Activated naive CD8-positive, alpha-beta T cell treated with anti-CD3 and anti-CD28 coated beads, Interleukin-2, amount 50 U/mL, for 16 hours (primary cell): Measurements from ENCODE around the gene RALY.

Experiments
- DNase-seq: peaks from one replicate; pipeline ENCODE4 v3.0.0-alpha.2; 2020; ENCODE audit warnings: low read depth, low spot score

Gene RALY

GRCh38 chr20:34076952-34077351, 83.2 kb downstream of the RALY start:
- DNase-seq, result no peak

GRCh38 chr20:34078540-34078939, 84.8 kb downstream of the RALY start:
- no peak for DNase-seq

GRCh38 chr20:34079818-34080217, 86.1 kb downstream of the RALY start:
- no peak for DNase-seq

DNA sequence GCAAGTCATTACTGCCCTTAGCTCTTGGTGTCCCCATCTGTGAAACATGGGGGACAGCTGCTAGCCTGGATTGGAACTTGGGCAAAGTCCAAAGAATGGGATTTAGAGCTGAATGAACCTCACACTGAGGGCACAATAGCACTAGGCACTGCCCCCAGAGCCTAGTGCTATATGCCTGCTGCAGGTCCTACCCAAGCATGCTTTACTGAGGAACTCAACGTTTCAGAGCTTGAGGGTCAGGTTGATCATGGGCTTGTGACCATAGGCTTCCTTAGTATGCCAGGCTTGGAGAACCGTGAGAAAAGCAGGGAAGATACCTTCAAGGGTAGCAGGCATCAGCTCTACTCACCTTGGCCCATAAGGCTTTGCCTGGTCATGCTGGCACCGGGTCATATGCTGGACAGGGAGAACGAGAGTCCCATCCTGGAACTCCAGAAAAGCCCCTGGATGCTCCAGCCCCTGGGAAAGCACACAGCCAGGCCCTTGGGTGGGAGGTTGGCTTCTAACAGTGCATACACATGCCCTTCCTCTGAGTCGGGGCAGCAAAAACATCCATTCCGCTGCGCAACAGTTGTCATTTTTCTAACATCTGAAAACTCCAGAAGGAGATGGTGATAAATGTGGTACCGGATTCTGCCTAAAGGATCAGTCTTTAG, 88.6 kb downstream of the RALY start:
- DNase-seq, result no peak

- DNase-seq, result no peak
Observed at GRCh38 chr20:34083137-34083536, 89.4 kb downstream of the RALY start.

GRCh38 chr20:34083781-34084180, 90.1 kb downstream of the RALY start:
- no peak for DNase-seq

DNA sequence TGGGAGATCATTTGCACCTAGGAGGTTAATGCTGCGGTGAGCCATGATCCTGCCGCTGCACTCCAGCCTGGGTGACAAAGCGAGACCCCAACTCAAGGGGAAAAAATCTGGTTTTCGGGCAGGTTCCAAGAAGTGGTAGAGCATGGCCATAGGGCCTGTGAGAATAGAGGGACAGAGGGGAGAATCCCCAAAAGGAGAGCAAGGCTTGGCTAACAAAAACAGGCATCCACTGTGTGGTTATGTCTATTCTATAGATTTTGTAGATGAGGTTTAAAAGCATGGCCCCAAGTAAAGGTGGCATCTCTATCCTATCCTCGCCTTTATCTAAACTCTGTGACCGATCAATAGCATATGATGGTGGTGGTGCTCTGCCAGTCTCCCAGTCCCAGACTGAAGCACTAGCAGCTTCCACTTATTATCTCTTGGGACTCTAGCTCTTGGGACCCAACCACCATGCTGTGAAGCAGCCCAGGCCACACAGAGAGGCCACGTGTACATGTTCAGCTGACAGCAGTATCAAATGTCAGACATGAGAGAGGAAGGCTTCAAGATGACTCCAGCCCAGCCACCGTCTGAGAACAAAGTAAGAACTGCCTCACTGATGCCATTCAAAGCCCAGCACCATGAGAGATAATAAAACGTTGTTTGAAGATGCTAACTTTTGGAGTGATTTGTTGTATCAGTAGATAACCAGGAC, 90.7 kb downstream of the RALY start:
- no peak for DNase-seq

GRCh38 chr20:34085544-34086040, 91.9 kb downstream of the RALY start:
- no peak for DNase-seq

- no peak for DNase-seq
Observed at GRCh38 chr20:34088305-34089174, 94.8 kb downstream of the RALY start.

- DNase-seq, result no peak
Observed at GRCh38 chr20:34089175-34089479, 95.4 kb downstream of the RALY start.

- no peak for DNase-seq
Observed at GRCh38 chr20:34089655-34090345, 96.1 kb downstream of the RALY start.

DNA sequence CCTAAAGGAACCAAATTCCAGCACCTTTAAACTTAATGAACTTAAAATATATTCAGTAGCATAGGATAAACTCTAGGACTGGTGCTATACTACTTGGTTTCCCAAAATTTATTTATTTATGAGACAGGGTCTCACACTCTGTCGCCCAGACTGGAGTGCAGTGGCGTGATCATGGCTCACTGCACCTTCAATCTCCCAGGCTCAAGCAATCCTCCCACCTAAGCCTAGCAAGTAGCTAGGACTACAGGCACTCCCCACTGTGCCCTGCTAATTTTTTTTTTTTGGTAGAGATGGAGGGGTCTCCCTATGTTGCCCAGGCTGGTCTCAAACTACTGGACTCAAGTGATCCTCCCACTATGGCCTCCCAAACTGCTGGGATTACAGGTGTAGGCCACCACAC, 96.9 kb downstream of the RALY start:
- DNase-seq, result no peak

- no peak for DNase-seq
Observed at GRCh38 chr20:34091637-34092200, 98.0 kb downstream of the RALY start.

DNA sequence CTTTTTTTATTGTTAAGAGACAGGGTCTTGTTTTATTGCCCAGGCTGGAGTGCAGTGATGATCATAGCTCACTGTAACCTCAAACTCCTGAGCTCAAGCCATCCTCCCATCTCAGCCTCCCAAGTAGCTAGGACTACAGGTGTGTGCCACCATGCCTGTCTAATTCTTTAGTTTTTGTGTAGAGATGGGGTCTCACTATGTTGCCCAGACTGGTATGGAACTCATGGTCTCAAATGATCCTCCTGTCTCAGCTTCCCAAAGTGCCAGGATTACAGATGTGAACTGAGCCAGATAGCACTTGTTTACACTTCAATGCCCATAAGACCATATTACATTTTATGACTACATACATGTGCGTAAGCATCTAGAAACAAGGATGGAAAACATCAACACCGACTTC, 100.2 kb downstream of the RALY start:
- no peak for DNase-seq

DNA sequence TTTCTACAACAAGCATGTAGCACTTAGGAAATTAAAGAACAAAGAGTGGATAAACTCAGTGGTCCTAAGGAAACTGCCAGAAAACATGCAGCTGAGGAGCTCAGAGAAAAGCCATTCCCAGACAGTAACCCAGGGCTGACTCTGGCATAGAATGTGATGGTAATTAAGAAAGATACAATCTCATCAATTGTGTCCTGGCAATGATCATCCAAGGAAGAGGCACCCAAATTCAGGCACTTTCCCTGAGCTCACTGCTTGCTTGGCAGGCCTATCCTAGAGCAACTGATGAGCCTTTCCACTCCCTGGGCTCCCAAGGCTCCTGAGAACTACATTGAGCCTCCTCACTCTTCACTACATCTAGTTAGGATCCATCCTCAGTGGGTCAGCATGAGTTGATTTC, 102.1 kb downstream of the RALY start:
- no peak for DNase-seq

DNA sequence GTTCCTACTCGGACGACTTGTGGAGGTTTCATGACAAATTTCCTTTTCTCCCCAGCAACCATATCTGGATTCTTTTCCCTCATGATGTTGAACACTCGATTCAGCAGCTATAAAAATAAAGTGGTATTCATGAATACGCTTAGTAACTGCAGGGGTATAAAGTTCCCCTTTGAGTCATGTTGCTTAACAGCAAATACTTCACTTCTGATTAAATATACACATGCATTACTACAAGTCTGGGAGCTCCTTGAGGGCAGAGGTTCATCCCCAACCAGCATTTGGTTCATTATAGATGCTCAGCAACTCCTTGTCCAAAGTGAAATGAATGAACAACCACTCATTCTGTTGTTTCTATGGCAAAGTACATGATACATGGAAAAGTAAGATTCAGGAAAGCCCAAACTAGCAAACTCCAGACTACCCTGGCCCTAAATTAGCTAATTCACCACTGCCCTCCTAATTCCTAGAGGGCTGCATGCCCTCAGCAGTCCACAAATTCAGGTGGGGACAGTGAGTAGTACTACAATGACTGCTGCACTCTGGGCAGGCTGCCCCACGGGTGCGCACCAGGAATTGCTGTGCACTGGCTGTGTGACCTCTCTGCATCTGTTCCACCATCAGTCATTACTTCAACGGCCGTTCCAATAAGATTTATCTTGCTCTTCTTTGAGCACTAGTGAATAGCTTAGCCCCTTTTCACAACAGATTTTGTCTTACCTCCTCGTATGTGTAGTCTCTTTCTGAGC, 103.2 kb downstream of the RALY start:
- no peak for DNase-seq

DNA sequence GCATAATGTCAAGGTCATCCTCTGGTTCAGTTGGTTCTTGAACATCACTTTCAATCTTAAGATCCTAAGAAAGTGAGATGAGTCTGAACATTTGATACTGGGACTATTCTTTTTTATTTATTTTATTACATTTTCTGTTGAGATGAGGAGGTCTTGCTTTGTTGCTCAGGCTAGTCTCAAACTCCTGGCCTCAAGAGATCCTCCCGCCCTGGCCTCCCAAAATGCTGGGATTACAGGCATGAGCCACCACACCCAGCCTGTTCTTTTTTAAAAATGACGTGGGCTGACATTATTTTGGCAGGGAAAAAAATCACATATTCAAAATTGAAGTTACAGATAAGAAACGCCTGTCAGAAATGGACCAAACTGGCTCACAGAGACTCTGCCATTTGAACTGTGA, 104.9 kb downstream of the RALY start:
- no peak for DNase-seq

- no peak for DNase-seq
Observed at GRCh38 chr20:34099675-34100074, 106.0 kb downstream of the RALY start.

DNA sequence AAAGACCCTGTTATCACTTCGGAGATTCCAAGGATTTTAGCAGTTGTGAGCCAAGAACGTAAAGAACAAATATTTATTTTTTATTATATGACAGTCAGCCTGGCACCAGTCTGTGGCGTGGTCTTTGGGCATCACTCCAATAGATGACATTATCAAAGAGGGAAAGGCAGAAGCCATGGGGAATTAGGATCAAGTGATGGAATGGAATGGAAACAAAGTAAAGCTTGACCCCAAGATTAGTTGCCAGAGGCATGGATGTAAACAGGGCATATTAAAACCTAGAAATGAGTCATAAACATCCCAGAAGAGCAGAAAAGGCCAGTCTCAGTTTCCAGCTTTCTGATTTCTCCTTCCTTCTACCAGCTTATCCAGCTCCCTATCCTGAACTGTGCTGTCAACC, 106.9 kb downstream of the RALY start:
- DNase-seq, result no peak

GRCh38 chr20:34102342-34102741, 108.6 kb downstream of the RALY start:
- no peak for DNase-seq

DNA sequence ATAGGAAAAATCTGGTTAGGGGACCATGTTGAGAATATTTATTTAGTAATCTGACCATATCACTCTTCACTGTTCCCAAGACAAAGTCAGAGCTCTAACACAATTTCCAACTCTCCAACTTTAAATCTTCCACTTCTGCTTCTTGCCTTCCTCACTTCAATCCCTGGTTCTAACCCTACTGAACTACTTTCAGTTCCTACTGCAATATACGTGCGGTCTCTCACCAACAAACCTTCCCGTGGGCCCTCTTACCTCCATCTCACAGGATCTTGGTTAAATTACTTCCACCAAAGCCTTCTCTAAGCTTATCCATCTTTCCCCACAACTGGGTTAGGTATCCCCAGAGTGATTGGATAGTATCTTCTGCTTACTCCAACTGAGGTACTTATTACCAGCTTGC, 110.3 kb downstream of the RALY start:
- DNase-seq, result no peak
